ENCODE data around the gene RNF26. TPM values are rescaled to one million over a fixed set of nuclear protein-coding genes. Genes with fewer than 3 reads are reported as not detected.

The RNF26 gene
- total RNA-seq, 1 donor from 2014 or later, result 14.0 TPM

DNA sequence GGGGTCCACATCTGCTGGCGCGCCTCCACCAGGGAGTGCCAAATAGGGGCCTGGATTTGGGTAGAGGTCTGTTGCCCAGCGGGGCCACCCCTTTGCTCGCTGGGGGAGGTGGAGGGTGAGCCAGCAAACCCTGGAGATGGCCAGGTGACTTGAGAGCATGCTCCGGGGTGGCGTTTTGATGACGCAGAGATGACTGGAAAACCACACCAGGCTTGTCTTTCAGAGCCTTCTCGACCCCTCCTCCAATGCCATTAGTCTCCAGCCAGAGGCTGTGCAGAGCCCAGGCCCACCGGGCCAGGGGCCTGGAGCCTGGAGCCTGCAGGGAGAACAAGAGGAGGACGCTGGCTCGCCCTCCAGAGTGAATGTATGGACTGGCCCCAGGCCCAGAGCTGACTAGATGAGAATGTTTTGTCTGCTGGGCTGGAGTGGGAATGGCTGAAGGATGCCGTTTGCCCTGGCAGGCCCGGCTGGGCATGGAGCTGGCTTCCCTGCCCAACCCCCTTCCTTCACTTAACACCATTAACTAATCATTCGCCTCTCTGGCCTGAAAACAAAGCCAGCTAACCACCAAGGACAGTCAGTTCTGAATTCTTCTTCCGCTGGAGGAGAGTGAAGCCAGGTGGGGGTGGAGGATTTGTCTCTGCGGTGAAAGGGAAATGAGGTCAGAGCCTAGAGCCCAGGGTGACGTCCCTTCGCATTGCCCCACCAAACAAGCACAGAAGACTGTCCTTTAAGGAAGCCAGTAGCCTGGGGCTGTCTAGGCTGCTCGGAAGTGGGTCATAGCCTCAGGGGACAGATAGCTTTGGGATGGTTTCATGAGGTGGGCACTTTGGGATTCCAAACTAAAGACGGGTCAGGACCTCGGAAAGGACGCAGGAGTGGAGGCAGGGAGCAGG is 15.8 kb upstream of the RNF26 start:
- TF ChIP-seq, protein P1, sequence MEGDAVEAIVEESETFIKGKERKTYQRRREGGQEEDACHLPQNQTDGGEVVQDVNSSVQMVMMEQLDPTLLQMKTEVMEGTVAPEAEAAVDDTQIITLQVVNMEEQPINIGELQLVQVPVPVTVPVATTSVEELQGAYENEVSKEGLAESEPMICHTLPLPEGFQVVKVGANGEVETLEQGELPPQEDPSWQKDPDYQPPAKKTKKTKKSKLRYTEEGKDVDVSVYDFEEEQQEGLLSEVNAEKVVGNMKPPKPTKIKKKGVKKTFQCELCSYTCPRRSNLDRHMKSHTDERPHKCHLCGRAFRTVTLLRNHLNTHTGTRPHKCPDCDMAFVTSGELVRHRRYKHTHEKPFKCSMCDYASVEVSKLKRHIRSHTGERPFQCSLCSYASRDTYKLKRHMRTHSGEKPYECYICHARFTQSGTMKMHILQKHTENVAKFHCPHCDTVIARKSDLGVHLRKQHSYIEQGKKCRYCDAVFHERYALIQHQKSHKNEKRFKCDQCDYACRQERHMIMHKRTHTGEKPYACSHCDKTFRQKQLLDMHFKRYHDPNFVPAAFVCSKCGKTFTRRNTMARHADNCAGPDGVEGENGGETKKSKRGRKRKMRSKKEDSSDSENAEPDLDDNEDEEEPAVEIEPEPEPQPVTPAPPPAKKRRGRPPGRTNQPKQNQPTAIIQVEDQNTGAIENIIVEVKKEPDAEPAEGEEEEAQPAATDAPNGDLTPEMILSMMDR (IDR thresholded peaks at IDR 0.05; ENCODE audit: borderline replicate concordance), result no peak
- DNase-seq, result no peak
- Histone ChIP-seq H3K27ac (replicated peaks) (peak overlapping the region; percentile 92), H3K4me3 (peak overlapping the region; percentile 79), H3K9me3 (replicated peaks) (no peaks in the 10 kb centered on the region), H3K36me3 (peaks cover 15% of the 10 kb centered on the region), H3K27me3 (ENCODE audit: low read depth) (no peaks in the 10 kb centered on the region), H3K4me1 (peaks cover 87% of the 10 kb centered on the region)
- intact Hi-C loops (cut with micrococcal nuclease), result no loop called here

DNA sequence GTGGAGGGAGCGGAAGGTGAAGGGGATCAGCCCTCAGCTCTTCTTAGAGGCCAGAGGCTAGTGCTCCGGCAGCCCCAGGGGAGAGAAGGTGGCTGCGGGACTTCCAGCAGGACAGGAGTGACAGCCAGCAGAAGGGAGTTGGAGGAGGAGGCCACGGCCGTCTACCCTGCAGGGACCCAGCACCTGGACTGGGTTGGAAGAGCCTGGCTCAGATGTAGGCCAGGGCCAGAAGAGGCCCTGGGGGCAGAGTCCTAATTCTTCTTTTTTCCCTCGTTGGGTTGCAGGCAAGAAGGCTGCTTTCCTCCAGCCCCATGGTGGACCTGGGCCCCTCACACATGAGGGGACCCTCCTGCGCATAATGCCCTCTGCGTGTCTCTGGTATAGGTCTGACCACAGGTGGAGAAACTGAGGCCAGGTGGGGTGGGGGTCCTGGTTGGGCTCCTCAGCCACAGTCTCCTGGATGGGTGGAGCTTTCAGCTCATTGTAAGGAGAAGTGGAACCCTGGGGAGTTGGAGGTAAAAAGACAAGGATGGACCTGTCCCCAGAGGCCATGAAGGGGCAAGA is 15.1 kb upstream of the RNF26 start:
- Histone ChIP-seq H3K27ac (replicated peaks) (peak overlapping the region; percentile 92), H3K4me3 (peak overlapping the region; percentile 21), H3K27me3 (ENCODE audit: low read depth) (no peaks in the 10 kb centered on the region), H3K4me1 (peaks cover 89% of the 10 kb centered on the region), H3K9me3 (replicated peaks) (no peaks in the 10 kb centered on the region), H3K36me3 (peaks cover 9% of the 10 kb centered on the region)
- intact Hi-C loops (cut with micrococcal nuclease), result no loop called here
- TF ChIP-seq, protein P1 (IDR thresholded peaks at IDR 0.05; ENCODE audit: borderline replicate concordance), result no peak
- DNase-seq, result no peak

DNA sequence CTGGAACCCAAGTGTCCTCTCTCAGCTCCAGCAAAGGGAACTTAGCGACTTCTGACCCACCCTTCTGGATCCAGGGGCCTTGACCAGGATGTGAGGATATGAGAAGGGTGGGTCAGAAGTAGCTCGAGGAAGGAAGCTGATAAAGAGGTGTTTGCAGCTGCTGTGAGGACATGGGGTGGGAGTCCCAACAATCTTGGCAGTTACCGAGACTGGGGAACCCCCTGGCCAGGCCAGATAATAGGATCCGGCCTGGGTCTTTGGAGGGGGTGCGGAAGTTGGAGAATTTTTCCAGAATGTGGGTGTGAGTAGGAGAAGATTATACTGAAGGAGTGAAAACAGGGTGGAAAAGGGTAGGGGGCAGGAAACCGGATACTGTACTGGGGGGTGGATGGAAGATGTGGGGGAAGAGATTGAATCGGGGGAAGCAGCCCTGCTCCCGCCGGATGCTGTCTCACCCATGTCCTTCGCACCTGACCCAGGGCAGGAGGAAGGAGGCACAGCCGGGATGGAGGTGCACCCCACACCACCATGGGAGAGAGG is 14.6 kb upstream of the RNF26 start:
- H3K4me1 ChIP-seq, result peaks cover 87% of the 10 kb centered on the region
- intact Hi-C loops (cut with micrococcal nuclease), result no loop called here
- no peaks in the 10 kb centered on the region for H3K9me3 ChIP-seq (replicated peaks)
- no peak for DNase-seq
- H3K27me3 ChIP-seq (ENCODE audit: low read depth), result no peaks in the 10 kb centered on the region
- H3K4me3 ChIP-seq, result peak overlapping the region; percentile 68
- H3K27ac ChIP-seq (replicated peaks), result peak overlapping the region; percentile 92
- peaks cover 4% of the 10 kb centered on the region for H3K36me3 ChIP-seq
- TF ChIP-seq, protein P1 (IDR thresholded peaks at IDR 0.05; ENCODE audit: borderline replicate concordance), result no peak

DNA sequence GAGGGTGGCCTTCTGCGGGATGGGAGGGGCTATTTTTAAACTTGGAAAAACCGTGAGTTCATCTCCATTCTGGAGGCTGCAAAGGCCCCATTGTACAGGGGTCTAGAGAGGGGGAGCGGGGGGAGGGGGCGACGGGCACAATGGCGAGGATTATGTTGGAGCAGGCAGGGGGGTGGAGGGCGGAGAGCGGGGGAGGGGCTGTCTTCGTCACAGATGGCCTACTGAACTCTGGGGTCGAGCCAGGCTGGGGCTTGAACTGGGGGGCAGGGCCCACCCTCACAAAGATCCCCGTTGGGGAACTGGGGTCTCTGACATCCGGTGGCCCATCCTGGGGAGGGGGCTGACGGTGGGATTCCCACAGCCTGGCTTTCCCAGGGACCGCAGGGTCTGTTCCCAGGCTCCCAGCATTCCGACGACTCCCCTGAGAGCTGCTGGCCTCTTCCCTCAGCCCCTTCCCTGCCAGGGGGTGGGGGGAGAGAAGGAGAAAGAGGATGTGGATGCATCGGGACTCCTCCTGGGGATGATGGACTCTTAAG is 14.0 kb upstream of the RNF26 start:
- TF ChIP-seq, protein P1 (IDR thresholded peaks at IDR 0.05; ENCODE audit: borderline replicate concordance), result no peak
- Histone ChIP-seq H3K4me3 (peak overlapping the region; percentile 68), H3K36me3 (no peaks in the 10 kb centered on the region), H3K27ac (replicated peaks) (peak overlapping the region; percentile 92), H3K4me1 (peaks cover 81% of the 10 kb centered on the region), H3K9me3 (replicated peaks) (no peaks in the 10 kb centered on the region), H3K27me3 (ENCODE audit: low read depth) (no peaks in the 10 kb centered on the region)
- intact Hi-C loops (cut with micrococcal nuclease), result no loop called here
- peak; percentile 53 for DNase-seq

DNA sequence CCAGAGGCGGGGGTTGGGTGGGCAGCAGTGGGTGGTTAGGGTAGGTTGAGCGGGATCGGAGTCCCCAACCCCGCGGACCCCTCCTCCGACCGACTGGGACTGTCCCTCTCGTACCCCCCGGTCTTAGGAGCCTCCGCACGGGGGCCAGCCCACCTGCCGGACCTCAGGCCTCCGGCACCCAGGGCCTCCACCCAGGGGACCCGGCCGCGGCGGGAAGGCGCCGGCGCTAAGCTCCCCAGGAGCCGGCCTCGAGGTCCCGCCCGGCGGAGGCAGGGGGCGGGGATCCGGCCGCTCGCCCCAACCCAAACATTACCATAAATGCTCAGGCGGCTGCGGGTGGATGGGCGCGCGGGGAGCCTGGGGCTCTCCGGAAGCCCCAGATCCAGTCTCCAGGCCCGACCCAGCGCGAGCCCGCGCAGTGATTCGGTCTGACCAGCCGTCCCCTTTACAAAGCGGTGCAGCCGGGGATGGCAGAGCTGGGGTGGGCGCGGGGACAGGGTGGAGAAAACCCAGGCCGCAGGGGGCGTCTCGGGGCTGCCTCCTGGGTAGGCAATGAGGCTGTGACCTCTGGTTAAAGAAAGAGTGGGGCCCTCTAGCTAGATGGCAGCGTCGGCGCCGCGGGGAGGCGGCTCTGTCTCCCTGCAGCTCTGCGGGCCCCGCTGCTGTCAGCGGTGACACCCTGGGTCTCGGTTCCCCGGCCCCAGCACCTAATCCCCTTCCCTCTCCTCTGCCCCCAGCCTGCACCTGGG is 13.4 kb upstream of the RNF26 start:
- intact Hi-C loops (cut with micrococcal nuclease), result no loop called here
- Histone ChIP-seq H3K36me3 (no peaks in the 10 kb centered on the region), H3K9me3 (replicated peaks) (no peaks in the 10 kb centered on the region), H3K27ac (replicated peaks) (peak overlapping the region; percentile 92), H3K4me1 (peaks cover 75% of the 10 kb centered on the region), H3K27me3 (ENCODE audit: low read depth) (no peaks in the 10 kb centered on the region), H3K4me3 (peak overlapping the region; percentile 68)
- TF ChIP-seq, protein P1 (IDR thresholded peaks at IDR 0.05; ENCODE audit: borderline replicate concordance), result no peak
- peak; percentile 74 for DNase-seq
